ENCODE data around the gene TEC. TPM values are rescaled to one million over a fixed set of nuclear protein-coding genes. Genes with fewer than 3 reads are reported as not detected.

Gene TEC
- total and polyA plus RNA-seq, 9 of the 15 experiments (the other 6 are each of a cell fraction or from before 2014, with no cell fraction given), result 5.3 to 14.7 (median 8.8) TPM

DNA sequence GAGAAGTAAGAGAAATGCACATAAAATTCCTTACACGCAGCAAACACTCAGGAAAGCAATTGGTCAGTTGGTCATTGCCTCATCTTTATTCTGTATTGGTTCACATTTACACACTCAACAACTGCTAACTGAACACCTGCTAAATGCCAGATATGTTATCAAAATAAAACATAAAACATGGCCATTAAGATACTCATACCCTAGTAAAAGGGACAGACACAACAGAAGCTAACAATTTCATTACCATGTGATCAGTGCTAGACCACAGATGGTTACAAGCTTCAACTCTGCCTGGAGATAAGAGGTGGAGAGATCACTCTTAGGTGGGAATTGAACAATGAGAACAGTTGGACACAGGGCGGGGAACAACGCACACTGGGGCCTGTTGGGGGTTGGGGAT is 26.2 kb downstream of the TEC start (continued):
- TF ChIP-seq ZNF507 (tag; conservative IDR thresholded peaks at IDR 0.05), result no peak
- TF ChIP-seq, protein P1, sequence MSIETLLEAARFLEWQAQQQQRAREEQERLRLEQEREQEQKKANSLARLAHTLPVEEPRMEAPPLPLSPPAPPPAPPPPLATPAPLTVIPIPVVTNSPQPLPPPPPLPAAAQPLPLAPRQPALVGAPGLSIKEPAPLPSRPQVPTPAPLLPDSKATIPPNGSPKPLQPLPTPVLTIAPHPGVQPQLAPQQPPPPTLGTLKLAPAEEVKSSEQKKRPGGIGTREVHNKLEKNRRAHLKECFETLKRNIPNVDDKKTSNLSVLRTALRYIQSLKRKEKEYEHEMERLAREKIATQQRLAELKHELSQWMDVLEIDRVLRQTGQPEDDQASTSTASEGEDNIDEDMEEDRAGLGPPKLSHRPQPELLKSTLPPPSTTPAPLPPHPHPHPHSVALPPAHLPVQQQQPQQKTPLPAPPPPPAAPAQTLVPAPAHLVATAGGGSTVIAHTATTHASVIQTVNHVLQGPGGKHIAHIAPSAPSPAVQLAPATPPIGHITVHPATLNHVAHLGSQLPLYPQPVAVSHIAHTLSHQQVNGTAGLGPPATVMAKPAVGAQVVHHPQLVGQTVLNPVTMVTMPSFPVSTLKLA (conservative IDR thresholded peaks at IDR 0.05), result peak; percentile 35 to 39; a peak in 2 of 4 replicates
- TF ChIP-seq, protein P2, sequence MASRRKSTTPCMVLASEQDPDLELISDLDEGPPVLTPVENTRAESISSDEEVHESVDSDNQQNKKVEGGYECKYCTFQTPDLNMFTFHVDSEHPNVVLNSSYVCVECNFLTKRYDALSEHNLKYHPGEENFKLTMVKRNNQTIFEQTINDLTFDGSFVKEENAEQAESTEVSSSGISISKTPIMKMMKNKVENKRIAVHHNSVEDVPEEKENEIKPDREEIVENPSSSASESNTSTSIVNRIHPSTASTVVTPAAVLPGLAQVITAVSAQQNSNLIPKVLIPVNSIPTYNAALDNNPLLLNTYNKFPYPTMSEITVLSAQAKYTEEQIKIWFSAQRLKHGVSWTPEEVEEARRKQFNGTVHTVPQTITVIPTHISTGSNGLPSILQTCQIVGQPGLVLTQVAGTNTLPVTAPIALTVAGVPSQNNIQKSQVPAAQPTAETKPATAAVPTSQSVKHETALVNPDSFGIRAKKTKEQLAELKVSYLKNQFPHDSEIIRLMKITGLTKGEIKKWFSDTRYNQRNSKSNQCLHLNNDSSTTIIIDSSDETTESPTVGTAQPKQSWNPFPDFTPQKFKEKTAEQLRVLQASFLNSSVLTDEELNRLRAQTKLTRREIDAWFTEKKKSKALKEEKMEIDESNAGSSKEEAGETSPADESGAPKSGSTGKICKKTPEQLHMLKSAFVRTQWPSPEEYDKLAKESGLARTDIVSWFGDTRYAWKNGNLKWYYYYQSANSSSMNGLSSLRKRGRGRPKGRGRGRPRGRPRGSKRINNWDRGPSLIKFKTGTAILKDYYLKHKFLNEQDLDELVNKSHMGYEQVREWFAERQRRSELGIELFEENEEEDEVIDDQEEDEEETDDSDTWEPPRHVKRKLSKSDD (conservative IDR thresholded peaks at IDR 0.05; ENCODE audit: low read length), result no peak
- no peak; the same call in 1 of the 2 replicates for TF ChIP-seq ESRRA (IDR thresholded peaks at IDR 0.05; ENCODE audit: borderline replicate concordance, low read depth)
- TF ChIP-seq, protein P3, sequence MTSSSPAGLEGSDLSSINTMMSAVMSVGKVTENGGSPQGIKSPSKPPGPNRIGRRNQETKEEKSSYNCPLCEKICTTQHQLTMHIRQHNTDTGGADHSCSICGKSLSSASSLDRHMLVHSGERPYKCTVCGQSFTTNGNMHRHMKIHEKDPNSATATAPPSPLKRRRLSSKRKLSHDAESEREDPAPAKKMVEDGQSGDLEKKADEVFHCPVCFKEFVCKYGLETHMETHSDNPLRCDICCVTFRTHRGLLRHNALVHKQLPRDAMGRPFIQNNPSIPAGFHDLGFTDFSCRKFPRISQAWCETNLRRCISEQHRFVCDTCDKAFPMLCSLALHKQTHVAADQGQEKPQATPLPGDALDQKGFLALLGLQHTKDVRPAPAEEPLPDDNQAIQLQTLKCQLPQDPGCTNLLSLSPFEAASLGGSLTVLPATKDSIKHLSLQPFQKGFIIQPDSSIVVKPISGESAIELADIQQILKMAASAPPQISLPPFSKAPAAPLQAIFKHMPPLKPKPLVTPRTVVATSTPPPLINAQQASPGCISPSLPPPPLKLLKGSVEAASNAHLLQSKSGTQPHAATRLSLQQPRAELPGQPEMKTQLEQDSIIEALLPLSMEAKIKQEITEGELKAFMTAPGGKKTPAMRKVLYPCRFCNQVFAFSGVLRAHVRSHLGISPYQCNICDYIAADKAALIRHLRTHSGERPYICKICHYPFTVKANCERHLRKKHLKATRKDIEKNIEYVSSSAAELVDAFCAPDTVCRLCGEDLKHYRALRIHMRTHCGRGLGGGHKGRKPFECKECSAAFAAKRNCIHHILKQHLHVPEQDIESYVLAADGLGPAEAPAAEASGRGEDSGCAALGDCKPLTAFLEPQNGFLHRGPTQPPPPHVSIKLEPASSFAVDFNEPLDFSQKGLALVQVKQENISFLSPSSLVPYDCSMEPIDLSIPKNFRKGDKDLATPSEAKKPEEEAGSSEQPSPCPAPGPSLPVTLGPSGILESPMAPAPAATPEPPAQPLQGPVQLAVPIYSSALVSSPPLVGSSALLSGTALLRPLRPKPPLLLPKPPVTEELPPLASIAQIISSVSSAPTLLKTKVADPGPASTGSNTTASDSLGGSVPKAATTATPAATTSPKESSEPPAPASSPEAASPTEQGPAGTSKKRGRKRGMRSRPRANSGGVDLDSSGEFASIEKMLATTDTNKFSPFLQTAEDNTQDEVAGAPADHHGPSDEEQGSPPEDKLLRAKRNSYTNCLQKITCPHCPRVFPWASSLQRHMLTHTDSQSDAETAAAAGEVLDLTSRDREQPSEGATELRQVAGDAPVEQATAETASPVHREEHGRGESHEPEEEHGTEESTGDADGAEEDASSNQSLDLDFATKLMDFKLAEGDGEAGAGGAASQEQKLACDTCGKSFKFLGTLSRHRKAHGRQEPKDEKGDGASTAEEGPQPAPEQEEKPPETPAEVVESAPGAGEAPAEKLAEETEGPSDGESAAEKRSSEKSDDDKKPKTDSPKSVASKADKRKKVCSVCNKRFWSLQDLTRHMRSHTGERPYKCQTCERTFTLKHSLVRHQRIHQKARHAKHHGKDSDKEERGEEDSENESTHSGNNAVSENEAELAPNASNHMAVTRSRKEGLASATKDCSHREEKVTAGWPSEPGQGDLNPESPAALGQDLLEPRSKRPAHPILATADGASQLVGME (CRISPR knock-in tag; IDR thresholded peaks at IDR 0.05), result no peak
- TF ChIP-seq NR2F6 (CRISPR knock-in tag; IDR thresholded peaks at IDR 0.05), result no peak
- TF ChIP-seq CBX5 (IDR thresholded peaks at IDR 0.05; ENCODE audit: borderline replicate concordance, low read depth), result no peak
- TF ChIP-seq, protein P4, sequence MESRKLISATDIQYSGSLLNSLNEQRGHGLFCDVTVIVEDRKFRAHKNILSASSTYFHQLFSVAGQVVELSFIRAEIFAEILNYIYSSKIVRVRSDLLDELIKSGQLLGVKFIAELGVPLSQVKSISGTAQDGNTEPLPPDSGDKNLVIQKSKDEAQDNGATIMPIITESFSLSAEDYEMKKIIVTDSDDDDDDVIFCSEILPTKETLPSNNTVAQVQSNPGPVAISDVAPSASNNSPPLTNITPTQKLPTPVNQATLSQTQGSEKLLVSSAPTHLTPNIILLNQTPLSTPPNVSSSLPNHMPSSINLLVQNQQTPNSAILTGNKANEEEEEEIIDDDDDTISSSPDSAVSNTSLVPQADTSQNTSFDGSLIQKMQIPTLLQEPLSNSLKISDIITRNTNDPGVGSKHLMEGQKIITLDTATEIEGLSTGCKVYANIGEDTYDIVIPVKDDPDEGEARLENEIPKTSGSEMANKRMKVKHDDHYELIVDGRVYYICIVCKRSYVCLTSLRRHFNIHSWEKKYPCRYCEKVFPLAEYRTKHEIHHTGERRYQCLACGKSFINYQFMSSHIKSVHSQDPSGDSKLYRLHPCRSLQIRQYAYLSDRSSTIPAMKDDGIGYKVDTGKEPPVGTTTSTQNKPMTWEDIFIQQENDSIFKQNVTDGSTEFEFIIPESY (CRISPR knock-in tag; IDR thresholded peaks at IDR 0.05), result no peak
- TF ChIP-seq, protein P5, sequence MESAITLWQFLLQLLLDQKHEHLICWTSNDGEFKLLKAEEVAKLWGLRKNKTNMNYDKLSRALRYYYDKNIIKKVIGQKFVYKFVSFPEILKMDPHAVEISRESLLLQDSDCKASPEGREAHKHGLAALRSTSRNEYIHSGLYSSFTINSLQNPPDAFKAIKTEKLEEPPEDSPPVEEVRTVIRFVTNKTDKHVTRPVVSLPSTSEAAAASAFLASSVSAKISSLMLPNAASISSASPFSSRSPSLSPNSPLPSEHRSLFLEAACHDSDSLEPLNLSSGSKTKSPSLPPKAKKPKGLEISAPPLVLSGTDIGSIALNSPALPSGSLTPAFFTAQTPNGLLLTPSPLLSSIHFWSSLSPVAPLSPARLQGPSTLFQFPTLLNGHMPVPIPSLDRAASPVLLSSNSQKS (CRISPR knock-in tag; IDR thresholded peaks at IDR 0.05), result no peak
- TF ChIP-seq ZNF695 (CRISPR knock-in tag; IDR thresholded peaks at IDR 0.05), result no peak
- TF ChIP-seq RAD51 (IDR thresholded peaks at IDR 0.05; ENCODE audit: borderline replicate concordance, low read depth), result peak; percentile 68
- no peak for TF ChIP-seq ZZZ3 (IDR thresholded peaks at IDR 0.05)
- TF ChIP-seq RB1 (IDR thresholded peaks at IDR 0.05; ENCODE audit: low read depth), result no peak
- TF ChIP-seq, protein P6, sequence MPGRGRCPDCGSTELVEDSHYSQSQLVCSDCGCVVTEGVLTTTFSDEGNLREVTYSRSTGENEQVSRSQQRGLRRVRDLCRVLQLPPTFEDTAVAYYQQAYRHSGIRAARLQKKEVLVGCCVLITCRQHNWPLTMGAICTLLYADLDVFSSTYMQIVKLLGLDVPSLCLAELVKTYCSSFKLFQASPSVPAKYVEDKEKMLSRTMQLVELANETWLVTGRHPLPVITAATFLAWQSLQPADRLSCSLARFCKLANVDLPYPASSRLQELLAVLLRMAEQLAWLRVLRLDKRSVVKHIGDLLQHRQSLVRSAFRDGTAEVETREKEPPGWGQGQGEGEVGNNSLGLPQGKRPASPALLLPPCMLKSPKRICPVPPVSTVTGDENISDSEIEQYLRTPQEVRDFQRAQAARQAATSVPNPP (IDR thresholded peaks at IDR 0.05; ENCODE audit: borderline replicate concordance, insufficient read depth, insufficient read length), result no peak

Measured in K562 (cell line).